NCI-H460 (cell line): ENCODE data around the gene IRX3. TPM values are rescaled to one million over a fixed set of nuclear protein-coding genes. Genes with fewer than 3 reads are reported as not detected.
A peak's percentile ranks its signal among the peaks of the same experiment; 100 is the strongest.

Source experiments
- DNase-seq: peaks from one replicate; pipeline ENCODE4 v3.0.0-alpha.2; 2016; ENCODE audit warnings: low read depth; ENCODE audit errors: extremely low read depth
- polyA plus RNA-seq: library from polyadenylated mRNA; depleted of rRNA; stranded (reverse); fragments of >200 nt; gene quantifications from 2 replicates; pipeline ENCODE4 v1.2.3, GENCODE V29; 2014; cell fraction: nucleus; rRNA removed
- total RNA-seq: library from RNA; depleted of rRNA; stranded (reverse); fragments of >200 nt; shearing (Covaris generic); gene quantifications from 2 replicates; pipeline ENCODE4 v1.2.3, GENCODE V29; 2014; rRNA removed

The IRX3 gene
- 8.5 and 9.6 TPM in 2 replicates for total RNA-seq
- polyA plus RNA-seq: 3.1 and 5.6 TPM in 2 replicates

DNA sequence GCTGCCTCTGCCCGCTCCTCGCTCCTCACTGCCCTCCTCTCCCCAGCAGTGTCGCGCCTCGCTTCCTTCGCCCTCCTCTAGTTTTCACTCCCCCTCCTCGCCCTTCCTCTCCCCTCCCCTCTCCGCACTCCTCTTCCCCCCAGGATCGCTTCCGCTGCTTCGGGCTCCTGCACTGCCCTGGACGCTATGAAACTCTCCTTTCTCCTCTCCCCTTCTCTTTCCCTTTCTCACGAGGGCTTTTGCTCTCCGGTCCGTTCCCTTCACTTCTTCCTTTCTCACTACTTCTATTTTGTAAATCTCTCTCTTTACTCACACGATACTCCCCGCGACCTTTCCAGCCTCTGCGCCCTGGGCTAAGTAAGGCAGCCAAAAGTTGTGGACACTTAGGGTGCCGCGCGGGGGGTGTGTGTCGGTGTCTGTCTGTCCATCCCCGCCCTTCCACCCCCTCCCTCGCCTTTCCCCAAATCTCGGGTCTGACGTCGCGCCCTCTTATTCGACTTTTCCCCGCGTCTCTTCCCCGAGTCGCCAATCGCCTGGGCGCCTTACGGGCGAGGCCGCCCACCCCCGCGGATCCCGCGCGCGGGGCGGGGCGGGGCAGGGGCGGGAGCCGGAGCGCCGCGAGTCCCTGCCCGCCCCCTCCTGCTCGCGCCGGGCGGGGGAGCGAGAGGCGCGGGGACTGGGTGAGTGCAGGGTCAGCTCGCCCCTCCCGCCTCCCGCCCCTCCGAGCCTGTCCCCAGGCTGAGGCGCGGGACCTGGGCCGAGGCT lies at the start of gene IRX3:
Gene IRX3, minus strand, starts transcription at position 422 of the 765 bp plus-strand sequence. CDS start 737 bp downstream, outside the sequence.
- peak; percentile 78 for DNase-seq

DNA sequence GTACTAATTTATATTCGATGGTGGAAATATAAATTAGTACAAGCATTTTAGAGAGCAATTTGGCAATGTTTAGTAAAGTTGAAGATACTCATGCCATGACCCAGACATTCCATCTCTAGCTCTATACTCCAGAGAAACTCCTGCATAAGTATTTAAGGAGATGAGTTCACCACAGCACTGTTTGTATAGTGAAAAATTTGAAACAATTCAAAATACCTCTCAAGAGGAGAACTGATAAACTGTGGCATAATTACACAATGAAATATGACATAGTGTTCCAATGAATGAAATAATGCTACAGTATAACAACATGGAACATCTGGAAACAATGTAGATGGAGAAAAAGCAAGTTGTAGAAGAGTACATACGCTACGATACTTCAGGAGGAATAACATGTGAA lies 48.6 kb upstream of the IRX3 start:
- no peak for DNase-seq

DNA sequence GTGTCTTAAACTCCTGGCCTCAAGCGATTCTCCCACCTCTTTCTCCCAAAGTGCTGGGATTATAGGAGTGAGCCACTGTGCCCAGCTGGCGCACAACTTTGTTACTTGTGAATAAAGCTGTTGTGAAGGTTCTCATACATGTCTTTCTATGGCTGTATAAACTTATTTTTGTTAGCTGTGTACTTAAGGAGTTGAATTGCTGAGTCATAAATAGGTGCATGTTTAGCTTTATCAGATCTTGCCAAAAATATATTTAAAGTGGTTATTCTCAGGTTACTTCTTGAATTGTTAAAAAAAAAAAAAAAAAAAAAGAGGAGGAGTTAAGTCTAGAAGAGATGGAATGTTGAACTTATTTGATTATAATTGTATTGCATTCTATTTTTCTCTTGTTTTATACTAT lies 47.6 kb upstream of the IRX3 start:
- no peak for DNase-seq

DNA sequence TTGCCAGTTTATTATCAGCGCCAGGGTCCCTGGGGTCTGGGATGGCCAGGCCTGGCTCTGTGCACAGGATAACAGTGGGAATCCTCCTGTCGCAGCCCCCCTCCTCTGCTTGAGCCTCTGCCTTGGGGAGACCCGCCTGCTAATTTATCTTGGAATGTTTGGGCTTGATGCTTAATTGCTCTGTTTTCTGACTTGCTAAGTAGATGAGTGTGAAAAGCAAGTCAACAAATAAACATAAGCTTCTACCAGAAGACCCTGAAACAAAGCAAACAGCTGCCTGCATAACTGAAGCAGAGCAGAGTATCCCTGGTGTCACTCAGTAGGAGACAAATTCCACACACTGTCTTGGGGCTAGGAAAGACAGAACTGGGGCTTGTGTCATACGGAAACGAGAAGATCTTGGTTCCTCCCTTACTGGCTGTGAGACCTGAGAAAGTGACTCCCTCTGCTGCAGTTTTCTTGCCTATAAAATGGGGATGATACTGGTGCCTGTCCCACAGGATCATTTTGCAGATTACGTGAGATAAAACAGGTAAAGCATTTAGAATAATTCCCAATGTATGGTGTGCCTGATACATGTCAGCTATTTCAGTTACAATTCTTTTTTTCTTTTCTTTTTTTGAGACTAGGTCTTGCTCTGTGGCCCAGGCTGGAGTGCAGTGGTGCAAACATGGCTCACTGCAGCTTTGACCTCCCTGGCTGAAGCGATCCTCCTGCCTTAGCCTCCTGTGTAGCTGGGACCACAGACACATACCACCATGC lies 44.8 kb upstream of the IRX3 start:
- DNase-seq: no peak

DNA sequence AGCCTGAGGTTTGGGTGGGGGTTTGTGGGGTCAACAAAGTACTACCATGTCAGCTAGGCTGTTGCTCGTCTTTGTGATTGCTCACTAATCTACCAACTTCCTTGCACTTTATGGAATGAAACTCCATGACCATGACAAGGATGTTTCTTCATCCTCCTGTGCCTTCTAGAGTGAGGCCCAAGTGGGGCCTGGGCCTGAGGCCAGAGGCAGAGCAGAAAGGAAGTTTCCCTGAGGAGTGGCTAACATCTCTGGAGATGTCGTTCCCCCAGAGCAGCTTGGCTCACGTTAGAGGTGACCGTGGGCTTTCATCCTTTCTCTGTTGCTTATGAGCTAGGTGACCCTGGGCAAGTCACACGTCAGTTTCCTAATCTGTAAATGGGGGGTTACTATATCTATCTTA lies 41.0 kb upstream of the IRX3 start:
- DNase-seq: no peak

DNA sequence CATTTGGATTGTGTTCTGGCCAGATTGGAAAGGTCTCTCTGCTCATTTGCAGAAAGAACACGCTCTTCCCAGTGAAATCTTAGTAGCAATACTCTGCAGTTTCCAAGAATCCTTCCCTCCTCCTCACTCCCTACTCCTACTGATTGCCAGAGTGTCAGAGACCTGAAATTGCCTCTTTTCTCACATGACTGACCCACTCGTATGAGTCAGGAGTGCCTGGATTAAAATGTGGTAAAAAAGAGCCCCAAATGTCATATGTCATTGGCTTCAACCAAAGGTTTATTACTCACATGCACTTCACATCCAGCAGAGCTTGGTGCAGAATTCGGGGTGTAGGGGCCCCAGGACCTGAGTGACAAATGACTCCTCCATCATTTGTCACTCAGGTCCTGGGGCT lies 39.7 kb upstream of the IRX3 start:
- DNase-seq: no peak

DNA sequence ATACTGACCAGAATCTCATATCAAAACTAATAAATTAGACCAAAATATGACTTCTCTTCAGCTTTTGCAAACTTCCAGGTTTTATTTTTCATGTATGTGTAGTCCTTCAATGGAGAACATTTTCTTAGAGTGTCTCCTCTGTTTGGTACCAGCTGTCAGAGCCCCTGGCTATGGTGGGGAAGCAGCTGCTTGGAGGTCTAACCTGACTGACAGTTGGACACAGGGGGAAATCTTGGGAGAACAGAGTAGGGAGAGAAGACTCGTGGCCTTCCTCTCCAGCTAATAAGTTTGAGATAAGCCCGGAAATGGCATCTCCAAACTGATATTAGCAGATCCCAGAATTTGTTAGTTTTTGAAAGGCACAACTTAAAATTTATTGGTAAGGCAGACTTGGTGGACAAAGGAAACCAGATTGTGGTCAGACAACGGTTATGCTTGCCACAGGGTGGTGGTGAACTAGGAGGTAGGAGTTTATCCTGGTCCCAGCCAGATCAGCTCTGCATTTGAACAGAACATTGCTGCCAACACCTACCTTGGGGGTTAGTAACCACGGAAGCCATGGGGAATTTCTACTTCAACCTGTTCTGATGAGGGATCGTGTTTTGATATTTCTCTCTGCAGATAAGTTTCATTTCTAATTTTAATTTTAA lies 39.2 kb upstream of the IRX3 start:
- DNase-seq: no peak

DNA sequence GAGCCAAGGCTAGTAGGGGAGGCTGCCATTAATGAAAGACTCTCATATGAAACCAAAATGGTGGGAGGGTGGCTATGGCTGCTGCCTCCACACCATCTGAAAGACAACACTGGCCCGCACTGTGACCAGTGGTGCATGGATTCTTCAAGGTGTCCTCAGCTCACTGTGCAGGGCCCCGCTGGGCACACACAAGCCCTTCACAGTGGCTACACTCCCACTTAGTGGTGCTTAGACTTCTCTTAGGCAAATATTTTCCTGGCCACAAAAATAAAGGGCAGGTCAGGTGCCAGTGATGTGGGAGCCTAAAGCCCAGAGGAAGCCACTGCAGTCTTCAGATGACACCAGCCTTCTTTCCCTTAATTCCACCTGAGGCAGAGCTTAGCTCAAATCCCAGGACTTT lies 38.1 kb upstream of the IRX3 start:
- DNase-seq: no peak

DNA sequence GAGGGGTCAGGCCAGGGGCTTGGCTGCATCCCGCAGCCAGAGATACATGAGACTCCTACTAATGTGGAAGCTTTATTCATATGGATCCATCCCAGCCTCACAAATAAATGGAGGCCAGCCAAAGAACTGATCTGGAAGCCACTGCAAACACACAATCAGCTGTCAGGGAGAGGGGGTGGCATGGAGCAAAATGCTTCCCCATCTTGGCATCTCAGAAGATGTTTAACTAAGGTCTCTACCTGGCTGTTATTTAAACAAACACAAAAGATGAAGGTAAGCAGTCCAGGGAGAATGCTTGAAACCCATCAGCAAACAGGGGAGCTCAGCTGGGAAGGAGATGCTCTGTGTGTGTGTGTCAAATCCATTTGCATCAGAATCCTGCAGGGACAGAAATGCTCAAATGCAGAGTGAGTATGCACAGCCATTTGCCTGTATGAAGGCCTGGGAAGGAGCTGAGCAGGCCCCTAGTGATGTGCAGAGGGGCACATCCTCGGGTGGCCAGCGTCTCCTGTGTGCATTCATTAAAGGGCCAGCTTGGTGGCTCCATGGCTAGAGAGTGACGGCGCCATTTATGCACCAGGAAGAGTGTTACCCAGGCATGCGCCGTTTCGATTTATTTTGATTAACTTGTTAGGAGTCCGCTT lies 34.2 kb upstream of the IRX3 start:
- no peak for DNase-seq

DNA sequence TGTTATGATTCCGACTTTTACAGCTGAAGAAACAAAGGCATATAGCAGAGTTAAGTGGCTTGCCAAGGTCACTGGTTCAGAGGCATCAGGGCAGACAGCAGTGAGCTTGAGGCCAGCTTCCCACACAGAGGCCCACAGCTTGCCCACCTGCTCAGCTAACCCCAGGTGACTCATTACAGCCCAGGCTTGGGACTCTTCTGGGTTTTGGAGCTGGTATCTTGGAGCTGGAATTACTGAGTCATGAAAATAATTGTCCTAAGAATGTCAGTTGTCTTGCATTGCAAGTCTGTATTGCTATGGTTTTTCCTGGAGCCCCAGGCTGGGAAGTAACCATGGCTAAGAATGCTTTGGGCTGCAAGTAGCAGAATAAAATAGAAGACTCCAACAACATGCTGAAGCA lies 32.4 kb upstream of the IRX3 start:
- DNase-seq: no peak

DNA sequence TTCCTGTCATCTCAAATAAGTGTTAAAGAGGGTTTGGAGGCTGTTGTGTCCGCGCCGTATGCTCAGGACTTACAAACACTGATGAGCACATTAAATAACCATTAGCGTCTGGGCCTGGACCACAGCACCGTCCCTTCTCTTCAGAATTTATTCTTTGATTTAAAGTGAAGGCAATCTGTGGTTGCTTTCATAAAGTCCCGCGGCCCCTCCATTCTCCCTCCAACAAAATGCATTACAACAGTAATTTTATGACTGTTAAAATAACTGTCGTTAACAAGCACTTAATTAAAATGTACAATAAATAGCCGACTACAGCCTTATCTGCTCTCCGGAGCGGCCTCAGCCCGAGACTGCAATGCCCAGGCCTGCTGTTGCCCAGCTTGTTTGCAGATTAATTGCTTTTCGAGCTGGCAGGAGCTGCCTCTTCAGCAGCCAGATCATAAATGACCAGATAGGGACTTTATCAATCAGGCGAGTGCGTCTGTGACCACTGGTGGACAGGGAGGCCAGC lies 30.6 kb upstream of the IRX3 start:
- DNase-seq: no peak

DNA sequence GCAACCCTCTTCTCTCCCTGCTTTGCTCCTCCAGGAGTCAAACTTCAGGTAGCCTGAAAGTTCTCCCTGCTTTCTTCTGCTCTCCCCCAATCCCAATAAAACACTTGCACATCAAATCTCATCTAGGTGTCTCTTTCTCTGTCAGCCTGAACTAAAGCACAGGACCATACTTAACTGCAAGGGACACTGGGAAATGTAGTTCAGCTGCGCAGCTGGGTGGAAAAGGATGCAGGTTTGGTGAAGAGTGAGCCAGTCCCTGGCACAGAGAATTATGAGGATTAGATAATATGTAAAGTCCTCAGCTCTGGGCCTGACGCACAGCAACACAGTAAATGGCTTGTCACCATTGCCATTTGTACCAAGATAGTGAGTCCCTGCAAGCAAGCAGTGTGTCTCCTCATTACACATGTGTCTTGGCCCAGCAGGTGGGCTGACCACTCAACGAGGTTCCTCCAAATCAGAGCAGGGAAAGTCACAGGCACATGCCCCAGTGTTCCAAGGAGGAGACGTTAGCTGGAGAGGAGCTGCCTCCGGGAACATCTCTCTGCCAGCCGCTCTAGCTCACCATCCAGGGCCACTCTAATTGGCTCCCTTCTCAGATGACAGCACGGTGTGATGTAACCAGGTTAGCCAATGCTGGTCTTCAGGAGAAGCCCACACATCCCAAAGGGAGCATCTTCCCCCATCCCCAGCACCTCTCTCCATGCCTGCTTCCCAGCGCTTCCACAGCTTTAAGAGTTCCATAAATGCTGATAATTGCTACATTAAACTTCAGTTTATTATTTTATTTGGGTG lies 29.7 kb upstream of the IRX3 start:
- DNase-seq: no peak

DNA sequence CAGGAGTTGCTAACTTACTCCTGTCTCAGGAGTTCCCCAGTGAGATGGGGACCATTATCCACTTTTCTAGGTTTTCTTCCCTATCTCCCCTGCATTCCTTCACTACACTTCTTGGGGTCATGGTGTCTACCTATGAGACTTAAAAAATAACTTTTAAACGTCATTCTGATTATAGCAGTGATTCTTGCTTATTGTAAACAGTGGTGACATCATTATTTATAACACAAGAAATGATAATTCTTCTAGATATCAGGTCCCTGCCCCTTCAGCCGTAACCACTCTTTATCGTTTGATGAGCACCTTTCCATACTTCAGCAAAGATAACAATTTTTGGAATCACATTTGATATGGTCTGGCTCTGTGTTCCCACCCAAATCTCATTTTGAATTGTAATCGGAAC lies 27.2 kb upstream of the IRX3 start:
- DNase-seq: no peak

DNA sequence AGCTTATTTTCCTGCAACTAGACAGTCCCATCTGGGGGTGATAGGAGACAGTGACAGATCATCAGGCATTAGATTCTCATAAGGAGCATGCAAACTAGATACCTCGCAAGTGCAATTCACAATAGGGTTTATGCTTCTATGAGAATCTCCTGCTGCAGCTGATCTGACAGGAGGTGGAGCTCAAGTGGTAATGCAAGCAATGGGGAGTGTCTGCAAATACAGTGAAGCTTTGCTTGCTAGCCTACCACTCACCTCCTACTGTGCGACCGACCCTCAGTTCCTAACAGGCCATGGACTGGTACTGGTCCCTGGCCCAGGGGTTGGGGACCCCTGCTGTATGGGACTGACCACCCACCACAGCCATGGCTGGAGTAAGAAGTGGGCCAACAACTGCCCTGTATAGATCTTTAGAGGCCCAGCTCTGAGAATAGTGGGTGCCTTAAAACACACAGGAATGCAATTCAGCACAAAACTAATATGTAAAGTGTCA lies 26.0 kb upstream of the IRX3 start:
- DNase-seq: no peak

DNA sequence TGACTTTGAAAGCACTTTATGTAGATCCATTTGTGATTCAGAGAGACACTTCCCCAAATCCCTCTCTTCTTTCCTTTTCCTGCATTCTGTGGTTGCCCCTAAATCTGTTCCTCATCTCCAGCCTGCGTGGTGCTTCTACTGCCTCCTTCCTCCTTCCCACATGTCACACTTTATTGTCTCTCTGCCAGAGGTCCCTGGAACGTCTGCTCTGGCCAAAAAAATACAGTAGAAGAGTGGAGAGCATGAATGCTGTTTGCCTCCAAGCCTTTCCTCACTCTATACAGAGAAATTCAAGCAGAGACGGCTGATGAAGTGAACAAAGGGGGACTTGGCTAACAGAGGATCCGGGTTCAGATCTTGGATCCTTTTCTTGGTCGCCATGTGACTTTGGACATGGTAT lies 22.8 kb upstream of the IRX3 start:
- no peak for DNase-seq

DNA sequence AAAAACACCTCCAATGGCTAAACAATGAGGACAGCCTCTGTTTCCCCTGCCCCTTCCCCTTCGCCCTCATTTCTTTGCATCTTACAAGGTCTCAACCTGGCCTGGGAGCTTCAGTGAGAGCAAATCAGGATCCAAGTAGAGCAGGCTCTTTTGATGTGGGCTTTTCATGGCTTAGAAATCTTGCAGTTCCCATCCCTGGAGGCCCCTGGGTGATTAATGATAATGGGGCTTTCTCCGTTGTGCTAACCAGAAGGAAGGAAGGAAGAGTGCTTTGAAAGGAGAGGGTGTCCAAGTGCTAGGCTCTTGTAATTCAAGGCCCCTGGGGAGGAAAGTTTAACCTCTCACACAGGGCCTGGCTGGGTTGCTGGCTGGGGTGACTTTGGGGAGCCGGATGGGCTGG lies 18.5 kb upstream of the IRX3 start:
- DNase-seq: no peak

DNA sequence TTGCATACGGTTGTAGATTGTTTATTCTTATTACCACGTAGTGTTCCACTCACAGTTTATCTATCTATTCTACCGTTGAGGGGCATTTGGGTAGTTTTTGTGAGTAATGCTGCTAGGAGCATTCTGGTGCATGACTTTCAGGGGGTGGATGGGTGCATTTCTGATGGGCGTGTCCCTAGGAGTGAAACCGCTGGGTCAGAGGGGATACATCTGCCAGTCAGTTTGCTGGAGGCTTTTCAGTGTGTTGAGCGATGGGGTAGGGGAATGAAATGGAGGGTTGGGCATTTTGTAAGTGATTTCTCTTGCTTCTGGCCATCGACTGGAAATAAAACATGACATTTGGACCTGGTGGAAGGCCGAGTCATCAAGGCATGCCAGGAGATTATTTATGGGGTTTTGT lies 17.0 kb upstream of the IRX3 start:
- DNase-seq: no peak

DNA sequence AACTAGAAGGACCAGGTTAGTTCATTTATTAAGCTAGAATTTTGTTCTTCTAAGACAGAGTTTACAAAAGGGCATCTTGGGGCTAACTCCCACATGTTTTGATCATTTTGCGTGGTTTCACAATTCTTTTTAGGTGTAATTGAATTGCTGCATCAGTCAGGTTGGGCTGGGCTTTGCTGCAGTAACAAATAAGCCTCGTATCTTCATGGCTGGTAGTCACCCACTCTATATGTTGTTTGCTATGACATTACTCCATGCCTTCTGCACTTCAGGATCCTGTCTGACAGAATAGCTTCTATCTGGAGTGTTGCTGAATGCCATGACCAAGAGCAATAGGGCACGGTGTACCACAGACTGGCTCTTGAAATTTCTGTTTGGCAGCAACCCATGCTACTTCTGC lies 10.6 kb upstream of the IRX3 start:
- no peak for DNase-seq

DNA sequence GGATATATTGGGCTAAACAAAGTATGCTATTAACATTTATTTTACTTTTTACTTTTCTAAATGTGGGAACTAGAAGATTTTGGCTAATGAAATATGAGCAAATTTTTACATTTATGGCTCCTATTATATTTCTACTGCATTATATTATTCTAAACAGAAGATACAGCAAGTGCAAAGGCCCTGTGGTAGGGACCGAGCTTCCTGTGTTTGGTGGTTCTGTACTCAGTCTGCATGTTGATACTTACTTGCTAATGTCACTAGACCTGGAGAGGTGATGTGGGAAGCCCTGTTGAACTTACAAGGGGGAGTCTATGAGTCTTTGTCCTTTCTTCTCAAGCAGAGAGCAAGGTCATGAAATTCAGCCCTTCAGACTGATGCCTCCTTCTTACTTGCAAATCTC lies 10.0 kb upstream of the IRX3 start:
- no peak for DNase-seq
